Osteoblast (primary cell): ENCODE results near the gene TMEM167A. TPM values are rescaled to one million over a fixed set of nuclear protein-coding genes. Genes with fewer than 3 reads are reported as not detected.

Experiments
- DNase-seq: peaks from one replicate; pipeline ENCODE4 v3.0.0; 2011; ENCODE audit warnings: low spot score, mixed read lengths; ENCODE audit not compliant: insufficient read length; ENCODE audit errors: missing footprints
- H2AFZ ChIP-seq: 2 replicates; pipeline ENCODE4 v1.6.0; 2011; ENCODE audit warnings: mild to moderate bottlenecking, low read length
- H3K27ac ChIP-seq: 2 replicates; pipeline ENCODE4 v1.5.1; 2011; ENCODE audit warnings: mild to moderate bottlenecking, low read depth, low read length, moderate library complexity
- H3K27me3 ChIP-seq: 2 replicates; pipeline ENCODE4 v1.6.0; 2012; ENCODE audit warnings: mild to moderate bottlenecking, control low read depth, inconsistent platforms, low read length, moderate library complexity; ENCODE audit not compliant: insufficient read depth
- H3K36me3 ChIP-seq: 2 replicates; pipeline ENCODE4 v1.5.1; 2011; ENCODE audit warnings: mild to moderate bottlenecking, low read length, control low read depth, moderate library complexity; ENCODE audit not compliant: insufficient read depth
- H3K4me1 ChIP-seq: 2 replicates; pipeline ENCODE4 v1.5.1; 2011; ENCODE audit warnings: mild to moderate bottlenecking, low read length, control low read depth, moderate library complexity; ENCODE audit not compliant: insufficient read depth
- H3K4me2 ChIP-seq: 2 replicates; pipeline ENCODE4 v1.6.0; 2011; ENCODE audit warnings: mild to moderate bottlenecking, low read length; ENCODE audit not compliant: insufficient read depth
- H3K4me3 ChIP-seq: fragments of 200-600 bp; sonication (generic); 3 replicates; pipeline ENCODE4 v1.5.1; 2012; ENCODE audit warnings: mild to moderate bottlenecking, low read length, inconsistent platforms; ENCODE audit not compliant: insufficient read depth
- H3K79me2 ChIP-seq: 2 replicates; pipeline ENCODE4 v1.6.0; 2012; ENCODE audit warnings: mild to moderate bottlenecking, low read length, control low read depth, inconsistent platforms; ENCODE audit not compliant: insufficient read depth
- H3K9me3 ChIP-seq: 2 replicates; pipeline ENCODE4 v1.5.1; 2011; ENCODE audit warnings: low read depth, low read length, control low read depth
- H4K20me1 ChIP-seq: 2 replicates; pipeline ENCODE4 v1.6.0; 2012; ENCODE audit warnings: mild to moderate bottlenecking, low read length, control low read depth; ENCODE audit not compliant: insufficient read depth
- CTCF ChIP-seq: IDR thresholded peaks from 2 replicates; pipeline ENCODE4 v1.5.1; 2011; ENCODE audit warnings: mild to moderate bottlenecking, low read depth, low read length, moderate library complexity; ENCODE audit errors: extremely low read depth
- total RNA-seq: library from RNA; depleted of rRNA; stranded (reverse); fragments of >200 nt; gene quantifications from 2 replicates; pipeline ENCODE4 v1.2.3, GENCODE V29; 2012

Gene TMEM167A
- 54.6 and 56.6 TPM in 2 replicates for total RNA-seq

- Histone ChIP-seq H2AFZ (peak within 1 kb of the TSS; percentile 98), H3K36me3 (peaks cover 7% of the 10 kb centered on the region), H3K4me2 (peak within 1 kb of the TSS; percentile 83), H3K9me3 (no peaks in the 10 kb centered on the region), H3K27ac (peak within 1 kb of the TSS; percentile 95), H4K20me1 (peaks cover 20% of the 10 kb centered on the region), H3K79me2 (peaks cover 59% of the 10 kb centered on the region), H3K4me1 (peaks cover 5% of the 10 kb centered on the region), H3K27me3 (no peaks in the 10 kb centered on the region), H3K4me3 (peak within 1 kb of the TSS; percentile 93)
- TF ChIP-seq CTCF: no peak
- peak; percentile 92 for DNase-seq
Measured at GRCh38 chr5:83076742-83077661, at the start of gene TMEM167A, which contains the start of gene XRCC4. TSS of gene TMEM167A (minus strand) at chr5:83077394. CDS start at chr5:83077323, 71 bp downstream. TSS of gene XRCC4 (plus strand) at chr5:83077547. CDS start at chr5:83104920, 27,373 bp downstream.

DNA sequence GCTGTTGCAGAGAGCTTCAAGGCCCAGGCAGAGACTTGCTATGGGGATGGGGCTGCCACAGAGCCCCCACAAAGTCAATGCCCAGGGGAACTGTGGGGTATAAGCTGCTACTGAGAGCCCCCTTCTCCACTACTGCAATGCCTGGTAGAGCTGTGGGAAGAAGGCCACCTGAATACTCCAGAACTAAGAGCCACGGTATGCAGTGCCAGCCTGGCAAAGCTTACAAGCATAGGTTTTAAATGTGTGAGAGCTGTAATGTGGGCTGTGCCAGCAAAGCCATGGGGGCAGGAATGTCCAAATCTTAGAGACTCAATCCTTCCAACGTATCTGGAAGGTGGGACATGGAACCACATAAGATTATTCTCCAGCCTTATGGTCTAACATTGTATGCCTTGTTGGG lies 49.3 kb upstream of the TMEM167A start:
- no peaks in the 10 kb centered on the region for H3K9me3 ChIP-seq
- H3K4me3 ChIP-seq: no peak overlapping the region
- no peaks in the 10 kb centered on the region for H3K27me3 ChIP-seq
- H4K20me1 ChIP-seq: no peaks in the 10 kb centered on the region
- H3K79me2 ChIP-seq: no peaks in the 10 kb centered on the region
- H3K36me3 ChIP-seq: no peaks in the 10 kb centered on the region
- H3K4me2 ChIP-seq: no peak overlapping the region
- H3K27ac ChIP-seq: no peak overlapping the region
- H3K4me1 ChIP-seq: no peaks in the 10 kb centered on the region
- no peak overlapping the region for H2AFZ ChIP-seq
- no peak for DNase-seq
- TF ChIP-seq CTCF: no peak

DNA sequence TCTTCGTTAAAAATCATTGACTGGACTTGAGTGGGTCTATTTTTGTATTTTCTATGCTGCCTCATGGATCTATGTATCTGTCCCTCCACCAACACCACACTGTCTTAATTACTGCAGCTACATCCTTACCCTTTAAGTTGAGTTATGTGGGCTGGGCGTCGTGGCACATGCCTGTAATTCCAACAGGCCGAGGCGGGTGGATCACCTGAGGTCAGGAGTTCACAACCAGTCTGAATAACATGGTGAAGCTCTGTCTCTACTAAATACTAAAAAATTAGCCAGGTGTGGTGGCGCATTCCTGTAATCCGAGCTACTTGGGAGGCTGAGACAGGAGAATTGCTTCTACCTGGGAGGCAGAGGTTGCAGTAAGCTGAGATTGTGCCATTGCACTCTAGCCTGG lies 48.4 kb upstream of the TMEM167A start:
- H3K4me3 ChIP-seq: no peak overlapping the region
- no peak for DNase-seq
- no peaks in the 10 kb centered on the region for H3K9me3 ChIP-seq
- no peak overlapping the region for H2AFZ ChIP-seq
- no peaks in the 10 kb centered on the region for H3K79me2 ChIP-seq
- no peaks in the 10 kb centered on the region for H3K4me1 ChIP-seq
- no peak overlapping the region for H3K4me2 ChIP-seq
- no peaks in the 10 kb centered on the region for H3K27me3 ChIP-seq
- no peaks in the 10 kb centered on the region for H4K20me1 ChIP-seq
- H3K36me3 ChIP-seq: no peaks in the 10 kb centered on the region
- TF ChIP-seq CTCF: no peak
- no peak overlapping the region for H3K27ac ChIP-seq

DNA sequence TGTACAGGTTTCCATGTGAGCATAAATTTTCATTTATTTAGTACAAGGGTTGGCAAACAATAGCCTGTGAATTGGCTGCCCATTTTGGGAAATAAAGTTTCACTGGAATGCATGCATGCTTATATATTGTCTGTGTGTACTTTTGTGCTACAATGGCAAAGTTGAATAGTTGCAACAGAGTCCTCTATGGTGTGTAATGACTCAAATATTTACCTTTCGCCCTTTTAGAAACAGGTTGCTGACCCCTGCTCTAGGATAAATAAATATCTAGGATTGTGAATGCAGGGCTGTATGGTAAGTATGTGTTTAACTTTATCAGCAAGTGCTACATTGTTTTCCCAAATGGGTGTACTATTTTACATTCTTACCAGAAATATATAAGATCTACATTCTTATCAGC lies 47.4 kb upstream of the TMEM167A start:
- no peaks in the 10 kb centered on the region for H3K79me2 ChIP-seq
- no peaks in the 10 kb centered on the region for H3K9me3 ChIP-seq
- no peak for DNase-seq
- H3K27ac ChIP-seq: no peak overlapping the region
- H3K27me3 ChIP-seq: no peaks in the 10 kb centered on the region
- H4K20me1 ChIP-seq: no peaks in the 10 kb centered on the region
- no peak for TF ChIP-seq CTCF
- H3K4me2 ChIP-seq: no peak overlapping the region
- H3K36me3 ChIP-seq: no peaks in the 10 kb centered on the region
- H2AFZ ChIP-seq: no peak overlapping the region
- H3K4me3 ChIP-seq: no peak overlapping the region
- H3K4me1 ChIP-seq: no peaks in the 10 kb centered on the region
